Stimulated activated CD8-positive, alpha-beta memory T cell treated with anti-CD3 and anti-CD28 coated beads, Interleukin-7, amount 100 ng/mL, for 24 hours (primary cell): ENCODE measurements around the gene CDH23.

Experiments used
- DNase-seq: peaks from one replicate; pipeline ENCODE4 v3.0.0-alpha.2; 2020; ENCODE audit warnings: low read depth

Gene CDH23

GRCh38 chr10:71423250-71423649 lies 26.5 kb downstream of the CDH23 start:
- no peak for DNase-seq

DNA sequence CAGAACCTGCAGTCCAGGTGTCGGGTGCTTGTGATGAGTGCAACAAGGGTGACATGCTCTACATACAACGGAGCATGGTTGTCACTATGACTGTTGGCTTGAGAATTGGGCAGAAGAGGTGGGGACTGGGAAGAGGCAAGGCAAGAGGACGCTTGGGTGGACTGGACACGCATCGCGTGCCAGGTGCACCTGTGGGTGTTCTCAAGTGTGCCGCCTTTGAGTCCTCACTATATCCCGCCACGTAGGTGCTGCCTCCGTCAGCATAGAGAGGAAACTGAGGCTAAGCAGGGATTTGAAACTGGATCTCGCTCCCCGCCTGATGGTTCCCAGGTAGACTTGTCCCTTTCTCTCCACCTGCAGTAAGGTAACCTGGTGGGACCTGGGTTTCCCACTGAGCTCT lies 27.2 kb downstream of the CDH23 start:
- DNase-seq, result no peak

DNA sequence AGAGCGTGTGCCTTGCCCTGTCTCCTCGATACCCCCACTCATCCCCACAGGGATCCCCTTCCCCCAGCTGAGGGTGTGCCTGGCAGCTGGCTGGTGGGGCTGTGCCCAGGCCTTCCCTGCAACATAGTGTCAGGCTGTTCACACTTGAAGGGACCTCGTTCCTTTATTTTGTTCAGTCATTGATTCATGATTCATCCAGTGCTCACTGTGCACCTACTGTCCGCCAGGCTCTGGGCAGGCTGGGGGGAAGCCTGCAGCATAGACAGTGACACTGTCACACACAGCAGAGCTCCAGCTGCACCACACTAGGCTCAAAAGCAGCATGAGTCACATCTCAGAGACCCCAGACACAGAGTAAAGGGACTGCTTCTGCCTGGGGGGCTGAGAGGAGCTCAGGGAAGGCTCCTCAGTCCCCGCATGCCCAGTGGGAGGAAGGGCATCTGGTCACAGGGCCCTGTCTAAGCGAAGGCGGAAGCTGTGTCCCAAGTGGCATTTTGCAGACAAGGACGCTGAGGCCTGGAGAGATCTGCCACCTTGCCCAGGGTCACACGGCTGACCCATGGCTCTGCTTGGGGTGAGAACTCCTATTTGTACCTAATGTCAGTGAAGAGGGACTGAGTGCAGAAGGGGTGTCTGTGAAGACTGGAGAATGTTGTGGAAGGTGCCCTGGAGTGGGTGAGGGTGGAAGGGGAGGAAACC lies 27.9 kb downstream of the CDH23 start:
- DNase-seq, result no peak

GRCh38 chr10:71426058-71426605 lies 29.4 kb downstream of the CDH23 start:
- DNase-seq, result no peak

GRCh38 chr10:71427246-71427645 lies 30.5 kb downstream of the CDH23 start:
- DNase-seq, result no peak

DNA sequence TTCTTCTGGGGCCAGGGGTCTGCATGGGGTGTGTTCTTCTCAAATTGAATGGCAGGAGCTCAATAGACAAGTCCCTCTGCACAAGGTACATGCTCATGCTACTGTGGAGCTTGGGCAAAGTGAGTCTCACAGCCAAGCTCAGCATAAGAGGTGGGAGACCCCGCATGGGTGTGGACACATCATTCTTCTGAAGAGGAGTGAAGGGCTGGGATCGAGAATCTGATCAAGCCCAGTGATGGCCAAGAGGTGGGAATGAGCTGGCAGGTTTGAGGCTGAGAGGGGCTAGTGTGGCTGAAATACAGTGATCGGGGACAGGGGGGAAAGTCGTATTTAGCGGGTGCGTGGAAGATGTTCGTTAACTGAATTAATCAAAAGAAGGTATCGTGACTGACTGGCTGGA lies 32.6 kb downstream of the CDH23 start:
- DNase-seq, result no peak

DNA sequence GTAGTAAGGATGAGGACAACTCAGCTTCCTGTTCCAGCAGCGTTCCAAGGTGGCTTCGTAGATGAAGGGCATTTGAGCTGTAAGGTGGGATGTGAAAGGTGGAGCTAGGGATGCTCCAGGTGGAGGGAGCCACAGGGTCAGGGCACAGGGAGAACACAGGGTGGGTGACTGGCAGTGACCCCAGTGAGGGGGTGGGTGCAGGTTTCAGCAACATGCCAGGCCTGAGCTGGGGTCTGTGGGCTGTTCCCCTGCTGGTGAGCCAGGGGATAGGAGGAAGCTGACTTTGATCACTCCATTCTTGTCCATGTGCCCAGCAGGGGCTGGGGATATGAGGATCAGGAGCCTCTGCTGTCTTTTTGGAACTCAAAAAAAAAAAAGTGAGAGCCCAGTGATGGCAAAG lies 33.2 kb downstream of the CDH23 start:
- DNase-seq, result no peak

- DNase-seq, result no peak
Observed at GRCh38 chr10:71431239-71432100, 34.8 kb downstream of the CDH23 start.

DNA sequence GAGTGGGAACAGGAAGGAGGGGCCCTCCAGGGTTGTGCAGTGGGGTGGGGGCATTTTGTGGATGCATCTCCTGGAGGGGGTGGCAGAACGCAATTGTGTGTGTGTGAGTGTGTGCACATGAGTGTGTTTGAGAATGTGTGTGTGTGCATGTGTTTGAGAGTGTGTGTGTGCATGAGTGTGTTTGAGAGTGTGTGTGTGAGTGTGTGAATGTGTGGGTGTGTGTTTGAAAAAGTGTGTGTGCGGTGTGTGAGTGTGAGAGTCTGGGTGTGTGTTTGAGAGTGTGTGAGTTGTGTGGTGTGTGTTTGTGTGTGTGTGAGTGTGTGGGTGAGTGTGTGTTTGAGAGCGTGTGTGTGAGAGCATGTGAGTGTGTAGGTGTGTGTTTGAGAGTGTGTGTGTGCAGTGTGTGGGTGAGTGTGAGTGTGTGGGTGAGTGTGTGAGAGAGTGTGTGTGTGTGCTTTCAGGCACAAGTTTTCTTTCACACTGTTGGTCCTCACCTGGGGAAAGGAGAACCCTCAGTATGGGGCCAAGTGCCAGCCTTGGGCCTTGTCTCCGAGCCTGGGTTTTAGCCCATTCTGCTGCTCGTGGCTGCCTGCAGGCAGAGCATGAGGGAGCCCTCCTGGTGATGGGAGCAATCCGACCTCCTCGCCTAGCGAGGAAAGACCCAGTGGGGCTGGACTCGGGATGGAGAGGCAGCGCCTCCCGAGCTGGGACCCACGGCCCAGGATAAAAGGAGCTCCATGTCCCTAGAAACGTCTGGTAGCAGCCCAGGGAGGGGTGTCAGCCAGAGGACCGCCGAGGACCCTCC lies 35.6 kb downstream of the CDH23 start:
- no peak for DNase-seq

DNA sequence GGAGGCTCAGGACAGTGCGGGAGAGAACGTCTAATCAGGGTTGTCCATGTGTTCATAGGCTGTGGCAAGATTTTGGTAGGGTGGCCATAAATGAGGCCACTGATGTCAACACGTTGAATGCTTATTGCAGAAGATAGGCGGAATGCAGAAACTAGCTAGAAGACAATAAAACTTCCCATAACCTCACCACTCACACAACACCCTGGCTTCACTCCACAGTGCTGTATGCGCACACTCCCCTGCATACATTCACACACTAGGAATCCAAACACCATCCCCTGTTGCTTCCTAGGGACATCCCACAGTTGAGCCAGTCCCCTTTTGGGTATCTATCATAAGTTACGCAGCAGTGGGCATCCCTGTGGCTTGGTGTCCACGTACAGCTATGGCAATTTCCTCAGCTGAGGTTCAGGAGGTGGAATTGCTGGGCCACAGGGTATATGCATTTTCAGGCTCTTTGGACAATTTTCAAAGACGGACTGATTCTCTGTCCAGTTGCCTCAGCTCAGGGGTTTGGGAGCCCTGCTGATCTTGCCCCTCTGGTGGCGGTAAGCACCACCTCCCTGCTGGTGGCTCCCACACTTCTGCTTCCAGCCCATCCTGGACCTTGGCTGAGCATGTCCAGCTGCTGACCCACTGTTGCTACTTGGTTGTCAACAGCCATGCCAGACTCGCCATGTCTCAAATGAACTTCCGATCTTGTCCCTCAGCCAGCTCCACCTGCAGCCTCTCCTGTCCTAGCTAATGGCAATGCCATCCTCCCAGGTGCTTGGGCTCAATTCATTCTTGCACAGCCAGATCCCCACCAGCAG lies 36.4 kb downstream of the CDH23 start:
- no peak for DNase-seq

DNA sequence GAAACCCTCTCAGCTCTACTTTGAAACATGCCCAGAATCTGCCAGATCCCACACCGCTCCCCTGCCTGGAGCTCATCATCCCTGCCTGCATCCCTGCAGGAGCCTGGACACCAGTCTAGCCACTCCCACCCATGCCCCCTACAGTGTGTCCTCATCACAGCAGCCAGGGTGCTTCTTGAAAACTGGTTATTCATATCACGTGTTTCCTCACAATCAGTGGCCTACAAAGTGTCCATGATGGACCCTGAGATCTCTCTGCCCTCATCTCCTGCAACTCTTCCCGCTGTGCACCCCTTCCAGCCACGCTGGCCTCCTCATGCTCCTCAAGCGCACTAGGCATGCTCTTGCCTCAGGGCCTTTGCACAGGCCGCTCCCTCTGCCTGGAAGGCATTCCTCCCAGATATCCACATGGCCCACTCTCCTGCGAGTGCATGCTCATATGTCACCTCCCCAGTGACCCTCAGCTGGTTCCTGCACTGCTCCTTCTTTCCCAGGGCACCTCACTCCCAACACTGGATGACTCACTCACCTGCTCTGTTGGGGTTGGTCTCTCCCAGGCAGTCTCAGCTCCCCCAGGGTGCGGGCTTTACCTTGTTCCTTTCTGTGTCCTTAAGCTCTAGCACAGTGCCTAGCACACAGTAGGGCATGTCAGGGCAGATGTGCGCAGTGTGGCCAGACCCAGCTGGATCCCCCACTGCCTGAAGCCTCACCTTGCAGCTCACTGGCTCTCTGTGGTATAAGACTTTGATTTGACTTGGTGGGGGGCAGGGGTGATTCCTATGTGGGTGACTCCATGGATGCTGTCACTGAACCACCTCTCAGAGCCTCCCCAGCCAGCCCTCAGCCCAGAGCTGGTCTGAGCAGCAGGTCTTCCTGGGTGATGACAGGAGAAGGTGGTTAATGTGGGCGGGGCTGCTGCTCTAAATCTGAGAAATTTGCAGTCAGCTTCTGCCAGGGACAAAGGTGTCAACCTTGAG lies 37.3 kb downstream of the CDH23 start:
- DNase-seq, result no peak

DNA sequence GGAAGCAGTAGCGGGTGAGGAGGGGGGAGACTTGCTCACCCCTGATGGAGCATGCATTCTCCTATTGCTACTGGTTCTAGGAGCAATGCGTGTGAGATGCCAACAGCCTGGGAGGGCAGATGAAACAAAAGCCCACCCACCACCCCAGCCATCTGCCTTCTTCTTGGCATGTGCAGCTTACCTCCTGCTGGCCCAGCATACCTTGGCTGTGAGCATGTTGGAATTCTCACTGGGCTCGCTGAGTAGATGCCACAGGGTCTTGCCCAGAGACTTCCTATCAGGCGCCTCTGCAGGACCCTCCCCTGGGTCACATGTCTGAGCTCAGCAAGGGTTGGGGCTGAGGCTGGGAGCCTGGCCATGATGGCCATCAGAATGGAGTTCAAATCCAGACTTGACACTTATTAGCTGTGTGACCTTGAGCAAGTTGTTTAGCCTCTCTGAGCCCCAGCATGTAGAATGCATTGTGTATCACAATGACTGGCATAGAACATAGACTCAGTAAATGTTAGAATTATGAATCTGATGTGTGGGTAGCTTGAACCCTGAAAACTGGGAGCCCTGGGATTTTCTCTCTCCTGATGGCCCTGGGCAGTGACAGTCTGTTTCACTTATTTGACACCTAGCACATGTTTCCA lies 38.2 kb downstream of the CDH23 start:
- no peak for DNase-seq

DNA sequence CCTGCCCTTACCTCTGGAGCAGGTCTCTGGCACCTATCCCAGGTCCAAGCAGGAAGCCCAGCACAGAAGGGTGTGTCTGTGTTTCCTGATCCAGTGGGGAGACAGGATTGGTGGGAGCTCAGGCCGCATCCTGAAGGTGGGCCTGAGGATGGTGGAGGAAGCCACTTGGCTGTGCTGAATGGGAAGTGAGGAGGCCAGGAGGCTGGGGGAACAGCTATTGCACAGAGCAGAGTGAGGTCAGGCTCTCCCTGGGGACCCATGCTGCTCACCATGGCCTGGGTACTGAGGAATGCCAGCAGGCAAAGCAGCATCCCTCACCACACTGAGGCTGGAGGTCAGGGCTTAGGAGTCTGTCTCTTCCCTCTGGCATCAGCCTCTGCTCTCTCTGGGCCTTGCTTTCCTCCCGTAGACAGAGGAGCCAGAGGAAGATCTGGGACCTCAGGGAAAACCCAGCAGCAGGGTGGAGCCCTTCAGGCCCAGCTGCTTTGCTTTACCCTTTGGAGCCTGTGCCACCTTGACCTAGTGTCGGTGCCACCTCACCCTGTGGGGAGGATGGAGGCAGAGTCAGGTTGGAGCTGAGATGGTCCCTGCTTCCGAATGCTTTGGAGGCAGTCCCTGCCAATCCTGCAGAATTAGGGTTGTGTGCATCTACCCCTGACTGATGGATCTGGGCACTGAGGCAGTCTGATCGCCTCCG lies 39.0 kb downstream of the CDH23 start:
- no peak for DNase-seq

DNA sequence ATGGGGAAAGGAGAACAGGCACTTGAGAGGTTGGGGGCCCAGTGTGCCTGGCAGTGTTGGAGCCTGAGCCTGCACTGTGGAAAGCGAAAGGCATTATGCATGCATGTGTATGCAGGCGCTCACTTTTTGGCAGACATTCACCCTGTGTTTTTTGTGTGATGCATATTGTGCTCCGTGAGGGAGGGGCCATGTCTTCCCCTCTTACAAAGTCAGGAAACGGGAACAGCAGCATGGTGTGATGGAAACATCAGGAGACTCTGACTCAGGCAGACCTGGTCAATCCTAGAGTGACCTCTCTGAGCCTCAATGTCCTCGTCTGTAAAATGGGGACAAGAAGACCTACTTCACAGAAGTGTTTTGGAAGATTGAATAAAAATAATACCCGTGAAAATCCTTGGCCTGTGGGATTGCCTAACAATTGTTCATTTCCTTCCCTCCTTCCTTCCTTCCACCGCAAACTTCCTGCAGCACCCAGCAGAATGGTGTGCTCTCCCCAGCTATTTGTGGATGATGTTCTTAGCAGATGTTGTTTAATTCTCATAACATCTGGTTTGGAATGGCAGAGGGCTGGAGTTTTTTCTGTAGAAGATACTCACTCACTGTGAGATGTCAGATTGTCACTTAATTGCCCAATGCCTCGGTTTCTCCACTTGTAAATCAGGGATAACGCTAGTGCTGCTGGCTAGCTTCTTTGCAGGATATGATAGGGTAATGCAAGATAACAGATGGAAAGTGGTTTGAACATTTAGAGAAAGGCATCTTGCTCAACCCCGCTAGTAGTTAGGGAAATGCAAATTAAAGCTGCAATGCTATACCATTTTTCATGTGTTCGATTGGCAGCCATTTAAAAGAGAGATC lies 39.8 kb downstream of the CDH23 start:
- no peak for DNase-seq

DNA sequence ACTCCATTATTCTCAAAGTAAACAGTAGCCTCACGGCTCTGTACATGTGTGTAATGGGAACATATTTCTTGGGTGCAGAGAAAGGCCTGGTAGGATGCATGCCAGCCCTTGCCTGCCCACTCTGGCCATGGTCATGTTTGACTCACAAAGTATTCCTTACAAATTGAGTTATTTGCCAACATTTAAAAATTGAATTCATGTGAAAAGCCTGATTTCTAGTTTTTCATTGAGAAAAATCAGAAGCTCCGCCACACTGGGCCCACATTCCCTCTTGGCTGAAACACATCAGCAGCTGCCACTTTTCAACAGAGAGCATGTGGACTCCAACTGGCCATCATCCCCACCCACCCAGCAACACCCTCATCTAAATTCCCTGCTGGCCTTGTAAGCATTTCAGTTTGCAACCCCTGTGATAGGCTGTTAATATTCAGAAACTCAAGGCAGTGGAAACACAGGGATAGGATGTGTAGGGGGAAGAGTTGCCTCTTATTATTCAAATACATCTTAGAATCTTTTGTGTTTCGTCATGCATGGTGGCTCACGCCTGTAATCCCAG lies 40.9 kb downstream of the CDH23 start:
- DNase-seq, result no peak

GRCh38 chr10:71438761-71439160 lies 42.0 kb downstream of the CDH23 start:
- no peak for DNase-seq

GRCh38 chr10:71439670-71440425 lies 43.1 kb downstream of the CDH23 start:
- DNase-seq, result no peak
